ENCODE data around the gene MRPL45.
"Not testable (repeated sequence)": the region's sequence is repeated elsewhere in the genome, so short reads cannot be mapped to it uniquely, and the experiment has no call there.

The MRPL45 gene

GRCh38 chr17:38296834-38297517 is at the start of gene MRPL45:
MRPL45 (plus strand) TSS chr17:38297168; CDS start chr17:38297184, 16 bp downstream.
- DNase-seq, result peak; percentile 96

- DNase-seq, result not testable (repeated sequence)
Observed at GRCh38 chr17:38253191-38253590, 43.8 kb upstream of the MRPL45 start.

GRCh38 chr17:38254357-38254756 is 42.6 kb upstream of the MRPL45 start:
- DNase-seq, result not testable (repeated sequence)

- peak; percentile 80 for DNase-seq
Observed at GRCh38 chr17:38257013-38257621, 39.9 kb upstream of the MRPL45 start.

- not testable (repeated sequence) for DNase-seq
Observed at GRCh38 chr17:38265974-38266506, 30.9 kb upstream of the MRPL45 start.

- DNase-seq, result not testable (repeated sequence)
Observed at GRCh38 chr17:38266571-38266970, 30.4 kb upstream of the MRPL45 start.

- DNase-seq, result not testable (repeated sequence)
Observed at GRCh38 chr17:38268138-38268537, 28.8 kb upstream of the MRPL45 start.

GRCh38 chr17:38269045-38269444 is 27.9 kb upstream of the MRPL45 start:
- DNase-seq, result not testable (repeated sequence)

- DNase-seq, result not testable (repeated sequence)
Observed at GRCh38 chr17:38269552-38269951, 27.4 kb upstream of the MRPL45 start.

- DNase-seq, result not testable (repeated sequence)
Observed at GRCh38 chr17:38285994-38286393, 11.0 kb upstream of the MRPL45 start.

GRCh38 chr17:38286501-38287091 is 10.4 kb upstream of the MRPL45 start:
- DNase-seq, result not testable (repeated sequence)

GRCh38 chr17:38288217-38288827 is 8.6 kb upstream of the MRPL45 start:
- not testable (repeated sequence) for DNase-seq

GRCh38 chr17:38289760-38290159 is 7.2 kb upstream of the MRPL45 start:
- not testable (repeated sequence) for DNase-seq

GRCh38 chr17:38295602-38296365 is 1.2 kb upstream of the MRPL45 start:
- not testable (repeated sequence) for DNase-seq

- DNase-seq, result no peak
Observed at GRCh38 chr17:38315497-38315896, 18.5 kb downstream of the MRPL45 start.

GRCh38 chr17:38317081-38317480 is 20.1 kb downstream of the MRPL45 start:
- DNase-seq, result no peak

- DNase-seq, result no peak
Observed at GRCh38 chr17:38320482-38320881, 23.5 kb downstream of the MRPL45 start.

- DNase-seq, result peak; percentile 75
Observed at GRCh38 chr17:38322156-38322779, 25.3 kb downstream of the MRPL45 start.

GRCh38 chr17:38322897-38323296 is 25.9 kb downstream of the MRPL45 start:
- no peak for DNase-seq

- DNase-seq, result no peak
Observed at GRCh38 chr17:38324141-38324697, 27.3 kb downstream of the MRPL45 start.

GRCh38 chr17:38324772-38325171 is 27.8 kb downstream of the MRPL45 start:
- no peak for DNase-seq

Measured in activated T-cell treated with anti-CD3 and anti-CD28 coated beads for 4 hours (primary cell).